Mucosa of descending colon (tissue), 3 donors: ENCODE measurements around the gene ZCCHC7. TPM values are rescaled to one million over a fixed set of nuclear protein-coding genes. Genes with fewer than 3 reads are reported as not detected.
"Not testable (repeated sequence)": the region's sequence is repeated elsewhere in the genome, so short reads cannot be mapped to it uniquely, and the experiment has no call there.

Experiments
- ATAC-seq: fragments of 200-7000 bp; cut with Tn5 transposase; one replicate; pipeline ENCODE4 v1.9.1; 2020; ENCODE audit warnings: mild to moderate bottlenecking, moderate library complexity
- DNase-seq, 3 donors: peaks; one replicate each; pipeline ENCODE4 v3.0.0-alpha.2; 2020
- H3K36me3 ChIP-seq: fragments of 200-600 bp; one replicate; pipeline ENCODE4 v1.8.0; 2021; ENCODE audit warnings: low read depth, mild to moderate bottlenecking
- H3K4me1 ChIP-seq: fragments of 200-600 bp; one replicate; pipeline ENCODE4 v1.8.0; 2021; ENCODE audit warnings: low read depth, mild to moderate bottlenecking
- H3K4me3 ChIP-seq: fragments of 200-600 bp; one replicate; pipeline ENCODE4 v1.8.0; 2021; ENCODE audit warnings: mild to moderate bottlenecking
- H3K9me3 ChIP-seq: fragments of 200-600 bp; one replicate; pipeline ENCODE4 v1.8.0; 2021; ENCODE audit warnings: mild to moderate bottlenecking
- CTCF ChIP-seq: fragments of 200-600 bp; IDR thresholded peaks from one replicate; pipeline ENCODE4 v1.8.0; 2022; ENCODE audit warnings: antibody characterized with exemption, mild to moderate bottlenecking
- intact Hi-C, 2 donors: fragments of 100-400 bp; cut with DNase I in 1 of 2; cut with micrococcal nuclease in 1 of 2; formaldehyde crosslinking; loops; one replicate each; pipeline versions ENCODE4 v1.11.0 to v1.11.1; 2022; cut with DNase I, micrococcal nuclease
- long read RNA-seq, 2 donors: library from polyadenylated mRNA; unstranded; transcript quantifications; one replicate each; pipeline ENCODE4 v2.0.0, GENCODE V29; 2019 to 2021
- total RNA-seq, 3 donors: library from RNA; stranded (reverse); fragmentation: NEBNext Ultra II Directional in 2 of 3; extraction: Animal tissue kit (Norgen Biotek cat#: 25700) in 2 of 3; gene quantifications; one replicate each; pipeline versions ENCODE4 v1.2.1 to v1.2.4, GENCODE V29; 2021 to 2023
- donor health status: DM: no; HTN: no; CAD: no; lungs with moderate emphysema.
- donor health status: DM: no; HTN: no; CAD: no.
- donor health status: DM: no; HTN: yes; CAD: no.

Gene ZCCHC7
- total RNA-seq = 10 to 100 TPM; 18.3 to 25.7 (median 19.7) TPM
- long read RNA-seq, donor 1, transcript ZCCHC7-202 (9 exons, 2,619 nt) = major isoform, 9 of 15 reads
- long read RNA-seq, donor 1, partial matches to known transcripts = 0 of 15 reads
- long read RNA-seq, donor 1, other reads (novel, unspliced or antisense) = 6 of 15 reads
- long read RNA-seq, donor 2, partial matches to known transcripts = 4 of 15 reads
- long read RNA-seq, donor 2, other reads (novel, unspliced or antisense) = 10 of 15 reads

- intact Hi-C loops = no loop called here
- H3K4me1 ChIP-seq = no peaks in the 10 kb centered on the region
- no peaks in the 10 kb centered on the region for H3K9me3 ChIP-seq
- DNase-seq (peak; percentile 98 to 99 (median 98)), ATAC-seq (peak; percentile 99)
- peak within 1 kb of the TSS; percentile 75 for H3K4me3 ChIP-seq
- no peak for TF ChIP-seq CTCF
- H3K36me3 ChIP-seq = no peaks in the 10 kb centered on the region
These were observed at the start of gene ZCCHC7 for GRCh38 chr9:37119907-37120842. Gene ZCCHC7 (plus strand): TSS chr9:37120574.

- H3K4me1 ChIP-seq, intact Hi-C loops, H3K36me3 ChIP-seq, H3K9me3 ChIP-seq, H3K4me3 ChIP-seq, ATAC-seq, DNase-seq: not testable (repeated sequence)
These were observed 45.6 kb upstream of the ZCCHC7 start for GRCh38 chr9:37074790-37075189.

GRCh38 chr9:37079370-37080164, 40.8 kb upstream of the ZCCHC7 start:
- peak; percentile 98 for ATAC-seq
- Histone ChIP-seq H3K4me3 (peak overlapping the region; percentile 45), H3K9me3 (peaks cover 3% of the 10 kb centered on the region), H3K4me1 (peaks cover 9% of the 10 kb centered on the region), H3K36me3 (no peaks in the 10 kb centered on the region)
- TF ChIP-seq CTCF = no peak
- intact Hi-C loops = no loop called here
- DNase-seq = peak; percentile 92 to 96 (median 95)

GRCh38 chr9:37080165-37080628, 40.2 kb upstream of the ZCCHC7 start:
- not testable (repeated sequence) for H3K36me3 ChIP-seq

GRCh38 chr9:37081507-37081906, 38.9 kb upstream of the ZCCHC7 start:
- H3K4me3 ChIP-seq, H3K36me3 ChIP-seq, H3K4me1 ChIP-seq, ATAC-seq, intact Hi-C loops, H3K9me3 ChIP-seq: not testable (repeated sequence)
- DNase-seq = peak in 1 of 3 donors; percentile 21

More at GRCh38 chr9:37080165-37080628, 40.2 kb upstream of the ZCCHC7 start:
- DNase-seq (peak in 2 of 3 donors; percentile 49 to 67), ATAC-seq (peak; percentile 54)
- H3K9me3 ChIP-seq, intact Hi-C loops, H3K4me1 ChIP-seq: not testable (repeated sequence)
- H3K4me3 ChIP-seq = peak overlapping the region; percentile 45

- Histone ChIP-seq H3K4me1 (peaks cover 9% of the 10 kb centered on the region), H3K36me3 (no peaks in the 10 kb centered on the region), H3K4me3 (no peak overlapping the region), H3K9me3 (peaks cover 3% of the 10 kb centered on the region)
- TF ChIP-seq CTCF = no peak
- no peak for ATAC-seq
- intact Hi-C loops = no loop called here
- DNase-seq = no peak
These were observed 38.1 kb upstream of the ZCCHC7 start for GRCh38 chr9:37082214-37082765.
